IPS DF 6.9 (cell line): Measurements from ENCODE around the gene TMEM130.

Experiments used
- DNase-seq: peaks from one replicate; pipeline ENCODE4 v3.0.0-alpha.2; 2013; ENCODE audit warnings: low read depth, low spot score
- H3K27ac ChIP-seq: one replicate; pipeline ENCODE4 v1.5.1; 2013; ENCODE audit warnings: low read length, control low read depth
- H3K27me3 ChIP-seq: 2 replicates; pipeline ENCODE4 v1.6.1; 2013; ENCODE audit warnings: mild to moderate bottlenecking, low read length; ENCODE audit not compliant: control insufficient read depth, insufficient read depth
- H3K36me3 ChIP-seq: 2 replicates; pipeline ENCODE4 v1.6.1; 2013; ENCODE audit warnings: low read length; ENCODE audit not compliant: control insufficient read depth, insufficient read depth
- H3K4me1 ChIP-seq: 2 replicates; pipeline ENCODE4 v1.6.1; 2013; ENCODE audit warnings: low read length; ENCODE audit not compliant: control insufficient read depth, insufficient read depth
- H3K4me3 ChIP-seq: 2 replicates; pipeline ENCODE4 v1.5.1; 2013; ENCODE audit warnings: mild to moderate bottlenecking, low read length
- H3K9me3 ChIP-seq: 2 replicates; pipeline ENCODE4 v1.6.1; 2013; ENCODE audit warnings: low read length, inconsistent platforms; ENCODE audit not compliant: control insufficient read depth, insufficient read depth
- WGBS: extraction: QIAGEN DNeasy Blood & Tissue Kit; methylation state at CpG from one replicate; pipeline ENCODE4 v1.1.7; 2013; ENCODE audit warnings: mixed read lengths, missing lambda C conversion rate; ENCODE audit not compliant: insufficient read length, insufficient coverage; 5-methylcytosine and 5-hydroxymethylcytosine counted together

Gene TMEM130, protein sequence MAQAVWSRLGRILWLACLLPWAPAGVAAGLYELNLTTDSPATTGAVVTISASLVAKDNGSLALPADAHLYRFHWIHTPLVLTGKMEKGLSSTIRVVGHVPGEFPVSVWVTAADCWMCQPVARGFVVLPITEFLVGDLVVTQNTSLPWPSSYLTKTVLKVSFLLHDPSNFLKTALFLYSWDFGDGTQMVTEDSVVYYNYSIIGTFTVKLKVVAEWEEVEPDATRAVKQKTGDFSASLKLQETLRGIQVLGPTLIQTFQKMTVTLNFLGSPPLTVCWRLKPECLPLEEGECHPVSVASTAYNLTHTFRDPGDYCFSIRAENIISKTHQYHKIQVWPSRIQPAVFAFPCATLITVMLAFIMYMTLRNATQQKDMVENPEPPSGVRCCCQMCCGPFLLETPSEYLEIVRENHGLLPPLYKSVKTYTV

DNA sequence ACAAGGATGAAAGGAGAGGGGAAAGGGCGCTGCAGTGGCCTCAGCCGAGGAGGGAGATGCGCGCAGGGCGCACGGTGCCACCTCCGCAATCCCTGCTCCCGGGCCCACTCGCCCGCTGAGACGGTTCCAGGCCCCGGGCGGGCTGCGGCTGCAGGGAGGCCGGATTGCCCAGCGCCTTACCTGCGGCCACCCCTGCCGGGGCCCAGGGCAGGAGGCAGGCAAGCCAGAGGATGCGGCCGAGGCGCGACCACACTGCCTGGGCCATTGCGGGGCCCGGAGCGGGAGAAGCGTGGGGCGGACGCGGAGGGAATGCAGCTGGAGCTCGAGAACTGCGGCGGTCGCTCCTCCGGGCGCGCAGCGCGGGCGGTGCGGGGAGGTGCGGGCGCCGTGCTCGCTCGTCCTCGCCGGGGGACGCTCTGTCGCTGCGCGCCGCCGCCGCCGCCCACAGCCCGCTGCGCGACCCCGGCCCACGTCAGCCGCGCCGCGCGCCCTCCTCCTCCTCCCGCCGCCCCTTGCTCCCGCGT, at the start of gene TMEM130:
Gene TMEM130 (minus strand): TSS at position 418 of the 524 bp plus-strand sequence. CDS start 153 bp downstream, at position 265.
- DNase-seq: no peak
- H3K9me3 ChIP-seq: no peaks in the 10 kb centered on the region
- H3K4me3 ChIP-seq: peak within 1 kb of the TSS; percentile 81; the same call in 1 of the 2 replicates
- H3K27me3 ChIP-seq: peaks cover 9% of the 10 kb centered on the region; the same call in 1 of the 2 replicates
- no peak within 1 kb of the TSS for H3K27ac ChIP-seq
- H3K4me1 ChIP-seq: peaks cover 5% of the 10 kb centered on the region; the same call in 1 of the 2 replicates
- no CpG with 5 or more reads among the region's 69 CpGs for WGBS
- H3K36me3 ChIP-seq: no peaks in the 10 kb centered on the region

DNA sequence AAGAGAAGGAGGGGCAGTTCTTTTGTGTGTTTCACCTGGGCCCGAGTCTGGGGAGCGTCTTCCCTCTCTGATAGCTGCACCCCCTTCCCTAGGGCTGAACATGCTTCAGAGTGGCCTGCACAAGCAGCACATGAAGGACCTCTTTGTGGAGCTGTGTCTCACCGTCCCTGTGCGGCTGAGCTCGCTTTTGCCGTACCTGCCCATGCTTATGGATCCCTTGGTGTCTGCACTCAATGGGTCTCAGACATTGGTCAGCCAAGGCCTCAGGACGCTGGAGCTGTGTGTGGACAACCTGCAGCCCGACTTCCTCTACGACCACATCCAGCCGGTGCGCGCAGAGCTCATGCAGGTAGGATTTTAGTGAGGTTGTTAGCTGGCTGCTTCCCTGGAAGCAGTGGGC, 47.5 kb upstream of the TMEM130 start:
- Histone ChIP-seq H3K4me3 (no peak overlapping the region), H3K4me1 (no peaks in the 10 kb centered on the region), H3K9me3 (no peaks in the 10 kb centered on the region), H3K27me3 (no peaks in the 10 kb centered on the region), H3K36me3 (peaks cover 24% of the 10 kb centered on the region), H3K27ac (no peak overlapping the region)
- DNase-seq: no peak
- no CpG with 5 or more reads among the region's 12 CpGs for WGBS

DNA sequence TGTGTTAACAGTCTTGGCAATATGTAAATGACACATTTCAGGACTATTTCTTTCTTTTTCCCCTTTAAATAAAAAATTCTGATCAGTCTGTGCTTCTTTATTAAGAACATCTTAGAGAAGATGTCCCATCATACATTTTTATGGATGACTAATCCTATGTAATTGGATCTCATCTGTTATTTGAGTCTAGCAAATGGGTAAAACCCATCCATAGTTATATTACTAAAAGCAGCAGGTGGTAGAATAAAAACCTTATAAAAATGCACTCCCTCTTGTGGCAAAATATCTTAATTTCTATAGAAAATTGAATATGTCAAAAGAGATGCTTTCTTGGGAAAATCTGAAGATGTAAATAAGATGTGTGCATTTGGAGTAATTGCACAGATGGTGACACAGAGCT, 43.8 kb upstream of the TMEM130 start:
- Histone ChIP-seq H3K4me3 (no peak overlapping the region), H3K27ac (no peak overlapping the region), H3K9me3 (no peaks in the 10 kb centered on the region), H3K36me3 (peaks cover 40% of the 10 kb centered on the region), H3K4me1 (no peaks in the 10 kb centered on the region), H3K27me3 (no peaks in the 10 kb centered on the region)
- no peak for DNase-seq

DNA sequence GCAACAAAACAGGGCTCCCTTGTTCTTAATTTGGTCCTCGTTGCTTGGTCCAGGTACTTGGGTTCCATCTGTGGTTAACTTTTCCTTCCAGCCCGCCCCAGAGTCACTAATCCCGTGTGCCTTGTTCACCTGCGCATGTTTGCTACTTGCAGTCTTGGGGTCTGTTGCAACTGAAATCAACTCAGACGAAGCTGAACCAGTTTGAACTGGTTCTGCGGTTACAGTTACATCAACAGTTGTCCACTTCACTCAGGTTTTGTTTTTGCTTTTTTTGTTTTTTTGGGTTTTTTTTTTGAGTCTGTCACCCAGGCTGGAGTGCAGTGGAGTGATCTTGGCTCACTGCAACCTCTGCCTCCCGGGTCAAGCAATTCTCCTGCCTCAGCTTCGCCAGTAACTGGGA, 43.2 kb upstream of the TMEM130 start:
- no peak overlapping the region for H3K4me3 ChIP-seq
- H3K36me3 ChIP-seq: peaks cover 43% of the 10 kb centered on the region
- H3K4me1 ChIP-seq: no peaks in the 10 kb centered on the region
- H3K27ac ChIP-seq: no peak overlapping the region
- no CpG with 5 or more reads among the region's 8 CpGs for WGBS
- DNase-seq: no peak
- no peaks in the 10 kb centered on the region for H3K27me3 ChIP-seq
- H3K9me3 ChIP-seq: no peaks in the 10 kb centered on the region

DNA sequence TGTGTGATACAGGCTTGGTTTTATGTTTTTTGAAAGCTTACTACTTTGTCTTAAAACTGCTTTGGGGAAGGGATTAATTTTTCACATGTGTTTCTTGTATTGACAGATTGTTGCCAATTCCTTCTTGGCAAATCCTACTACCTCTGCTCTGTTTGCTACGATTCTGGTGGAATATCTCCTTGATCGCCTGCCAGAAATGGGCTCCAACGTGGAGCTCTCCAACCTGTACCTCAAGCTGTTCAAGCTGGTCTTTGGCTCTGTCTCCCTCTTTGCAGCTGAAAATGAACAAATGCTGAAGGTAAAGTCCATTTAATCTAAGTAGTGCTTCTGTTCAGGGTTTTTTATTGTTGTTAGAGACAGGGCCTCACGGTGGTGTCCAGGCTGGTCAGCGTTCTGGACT, 42.1 kb upstream of the TMEM130 start:
- DNase-seq: no peak
- no CpG with 5 or more reads among the region's 5 CpGs for WGBS
- Histone ChIP-seq H3K27me3 (no peaks in the 10 kb centered on the region), H3K4me1 (no peaks in the 10 kb centered on the region), H3K4me3 (no peak overlapping the region), H3K9me3 (no peaks in the 10 kb centered on the region), H3K36me3 (peaks cover 45% of the 10 kb centered on the region), H3K27ac (no peak overlapping the region)

DNA sequence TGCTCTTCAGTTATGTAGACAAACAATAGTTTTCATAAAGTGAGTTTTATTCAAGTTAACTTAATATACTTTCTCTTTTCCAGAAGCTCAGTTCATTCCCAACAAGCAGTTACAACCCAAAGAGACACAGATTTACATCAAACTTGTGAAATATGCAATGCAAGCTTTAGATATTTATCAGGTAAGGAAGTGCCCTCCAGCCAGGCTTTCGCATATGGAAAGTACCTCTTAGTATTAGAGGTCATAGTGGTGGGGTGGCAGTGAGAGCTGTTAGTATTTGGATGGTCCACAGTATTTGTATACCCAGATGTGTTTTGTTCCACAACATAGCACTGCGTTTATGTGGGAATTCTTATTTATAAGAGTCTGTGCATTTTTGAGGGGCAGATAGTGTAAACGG, 40.6 kb upstream of the TMEM130 start:
- Histone ChIP-seq H3K27me3 (no peaks in the 10 kb centered on the region), H3K4me1 (no peaks in the 10 kb centered on the region), H3K9me3 (no peaks in the 10 kb centered on the region), H3K27ac (no peak overlapping the region), H3K4me3 (no peak overlapping the region), H3K36me3 (peaks cover 41% of the 10 kb centered on the region)
- WGBS: no CpG with 5 or more reads among the region's 3 CpGs
- DNase-seq: no peak

DNA sequence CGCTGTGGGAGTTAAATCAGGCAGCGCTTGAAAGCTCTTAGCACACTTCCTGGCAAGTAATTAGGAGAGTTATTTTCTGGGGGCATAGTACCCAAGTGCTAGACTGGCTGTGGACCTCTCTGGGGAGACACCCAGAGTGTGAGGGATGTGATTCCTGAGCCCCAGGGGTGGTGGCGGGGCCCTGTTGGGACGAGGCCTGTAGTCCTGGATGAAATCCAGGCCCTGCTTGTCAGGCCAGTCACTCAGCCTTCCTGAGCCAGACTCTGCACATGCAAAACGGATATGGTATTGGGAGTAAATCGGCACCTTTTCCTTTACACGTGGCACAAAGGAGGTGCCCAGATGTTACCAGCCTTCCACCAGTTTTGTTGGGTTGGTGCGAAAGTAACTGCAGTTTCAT, 39.7 kb upstream of the TMEM130 start:
- H3K9me3 ChIP-seq: no peaks in the 10 kb centered on the region
- no peaks in the 10 kb centered on the region for H3K27me3 ChIP-seq
- no peaks in the 10 kb centered on the region for H3K4me1 ChIP-seq
- WGBS: no CpG with 5 or more reads among the region's 8 CpGs
- H3K27ac ChIP-seq: no peak overlapping the region
- H3K4me3 ChIP-seq: no peak overlapping the region
- H3K36me3 ChIP-seq: peaks cover 44% of the 10 kb centered on the region
- DNase-seq: no peak

DNA sequence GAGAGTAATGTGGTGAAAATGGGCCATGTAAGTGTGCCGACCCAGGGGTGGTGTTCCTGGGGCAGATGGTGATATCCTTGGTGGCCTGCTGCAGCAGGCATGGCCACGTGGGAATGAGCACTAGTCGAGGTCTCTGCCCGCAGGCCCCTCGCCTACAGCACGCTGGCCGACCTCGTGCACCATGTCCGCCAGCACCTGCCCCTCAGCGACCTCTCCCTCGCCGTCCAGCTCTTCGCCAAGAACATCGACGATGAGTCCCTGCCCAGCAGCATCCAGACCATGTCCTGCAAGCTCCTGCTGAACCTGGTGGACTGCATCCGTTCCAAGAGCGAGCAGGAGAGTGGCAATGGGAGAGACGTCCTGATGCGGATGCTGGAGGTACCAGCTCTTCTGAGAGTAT, 38.8 kb upstream of the TMEM130 start:
- WGBS: no CpG with 5 or more reads among the region's 19 CpGs
- Histone ChIP-seq H3K9me3 (no peaks in the 10 kb centered on the region), H3K4me3 (no peak overlapping the region), H3K36me3 (peaks cover 49% of the 10 kb centered on the region), H3K27me3 (no peaks in the 10 kb centered on the region), H3K4me1 (no peaks in the 10 kb centered on the region), H3K27ac (no peak overlapping the region)
- DNase-seq: no peak

DNA sequence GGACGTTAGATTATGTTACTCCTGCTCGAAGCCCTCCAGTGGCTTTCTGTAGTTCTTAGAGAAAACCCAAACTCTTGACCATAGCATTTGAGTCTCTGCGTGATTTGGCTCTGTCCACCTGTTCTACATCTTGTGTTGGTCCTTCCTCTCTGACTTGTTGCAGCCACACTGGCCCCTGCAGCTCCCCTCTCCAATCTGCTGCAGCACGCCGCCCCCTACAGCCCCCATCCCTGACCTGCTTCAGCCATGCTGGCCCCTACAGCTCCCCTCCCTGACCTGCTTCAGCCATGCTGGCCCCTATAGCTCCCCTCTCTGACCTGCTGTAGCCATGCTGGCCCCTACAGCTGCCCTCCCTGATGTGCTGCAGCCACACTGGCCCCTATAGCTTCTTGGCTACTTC, 37.8 kb upstream of the TMEM130 start:
- no peak for DNase-seq
- no peaks in the 10 kb centered on the region for H3K27me3 ChIP-seq
- no peaks in the 10 kb centered on the region for H3K4me1 ChIP-seq
- no CpG with 5 or more reads among the region's 5 CpGs for WGBS
- H3K36me3 ChIP-seq: peaks cover 48% of the 10 kb centered on the region
- H3K4me3 ChIP-seq: no peak overlapping the region
- no peaks in the 10 kb centered on the region for H3K9me3 ChIP-seq
- no peak overlapping the region for H3K27ac ChIP-seq

DNA sequence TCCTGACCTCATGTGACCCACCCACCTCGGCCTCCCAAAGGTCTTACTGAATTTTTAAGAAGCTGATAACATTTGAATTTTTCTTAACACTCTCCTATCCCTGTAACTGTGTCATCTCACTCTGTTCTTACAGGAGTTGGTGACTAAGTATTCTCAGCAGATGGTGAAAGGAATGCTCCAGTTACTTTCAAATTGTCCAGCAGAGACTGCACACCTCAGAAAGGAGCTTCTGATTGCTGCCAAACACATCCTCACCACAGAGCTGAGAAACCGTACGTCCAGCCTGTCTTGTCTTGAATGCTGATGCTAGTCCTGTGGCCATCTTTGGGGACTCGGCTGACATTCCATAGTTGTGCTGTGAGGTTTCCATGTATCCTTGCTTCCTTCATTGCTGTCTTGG, 33.4 kb upstream of the TMEM130 start:
- H3K27ac ChIP-seq: no peak overlapping the region
- no CpG with 5 or more reads among the region's 4 CpGs for WGBS
- H3K4me1 ChIP-seq: no peaks in the 10 kb centered on the region
- H3K4me3 ChIP-seq: no peak overlapping the region
- DNase-seq: no peak
- H3K27me3 ChIP-seq: no peaks in the 10 kb centered on the region
- peaks cover 39% of the 10 kb centered on the region for H3K36me3 ChIP-seq
- no peaks in the 10 kb centered on the region for H3K9me3 ChIP-seq

DNA sequence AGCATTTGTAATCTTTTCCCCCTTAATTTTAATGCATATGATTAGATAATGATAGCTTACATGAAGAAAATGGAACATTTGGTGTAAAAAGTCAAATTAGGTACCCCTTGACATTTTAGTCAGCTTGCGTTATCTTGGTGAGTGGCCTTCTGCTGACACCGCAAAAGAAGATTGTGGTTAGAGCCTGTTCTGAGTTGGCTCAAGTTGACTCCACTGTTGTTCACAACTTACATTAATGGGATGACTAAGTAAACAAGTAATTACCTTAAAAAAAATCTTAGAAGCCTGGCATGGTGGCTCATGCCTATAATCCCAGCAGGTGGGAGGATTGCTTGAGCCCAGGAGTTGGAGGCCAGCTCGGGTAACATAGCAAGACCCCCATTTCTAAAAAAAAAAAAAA, 32.7 kb upstream of the TMEM130 start:
- no peak for DNase-seq
- no peak overlapping the region for H3K27ac ChIP-seq
- H3K36me3 ChIP-seq: peaks cover 43% of the 10 kb centered on the region
- H3K4me1 ChIP-seq: no peaks in the 10 kb centered on the region
- H3K27me3 ChIP-seq: no peaks in the 10 kb centered on the region
- no peaks in the 10 kb centered on the region for H3K9me3 ChIP-seq
- no peak overlapping the region for H3K4me3 ChIP-seq
- WGBS: no CpG with 5 or more reads among the region's 3 CpGs
